ENCODE results near the gene LTBP2.
"Not testable (repeated sequence)": the region's sequence is repeated elsewhere in the genome, so short reads cannot be mapped to it uniquely, and the experiment has no call there.

Gene LTBP2

GRCh38 chr14:74456684-74457564 lies 155.1 kb downstream of the LTBP2 start:
- TF ChIP-seq, protein P1, sequence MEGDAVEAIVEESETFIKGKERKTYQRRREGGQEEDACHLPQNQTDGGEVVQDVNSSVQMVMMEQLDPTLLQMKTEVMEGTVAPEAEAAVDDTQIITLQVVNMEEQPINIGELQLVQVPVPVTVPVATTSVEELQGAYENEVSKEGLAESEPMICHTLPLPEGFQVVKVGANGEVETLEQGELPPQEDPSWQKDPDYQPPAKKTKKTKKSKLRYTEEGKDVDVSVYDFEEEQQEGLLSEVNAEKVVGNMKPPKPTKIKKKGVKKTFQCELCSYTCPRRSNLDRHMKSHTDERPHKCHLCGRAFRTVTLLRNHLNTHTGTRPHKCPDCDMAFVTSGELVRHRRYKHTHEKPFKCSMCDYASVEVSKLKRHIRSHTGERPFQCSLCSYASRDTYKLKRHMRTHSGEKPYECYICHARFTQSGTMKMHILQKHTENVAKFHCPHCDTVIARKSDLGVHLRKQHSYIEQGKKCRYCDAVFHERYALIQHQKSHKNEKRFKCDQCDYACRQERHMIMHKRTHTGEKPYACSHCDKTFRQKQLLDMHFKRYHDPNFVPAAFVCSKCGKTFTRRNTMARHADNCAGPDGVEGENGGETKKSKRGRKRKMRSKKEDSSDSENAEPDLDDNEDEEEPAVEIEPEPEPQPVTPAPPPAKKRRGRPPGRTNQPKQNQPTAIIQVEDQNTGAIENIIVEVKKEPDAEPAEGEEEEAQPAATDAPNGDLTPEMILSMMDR (IDR thresholded peaks at IDR 0.05; ENCODE audit: insufficient read depth, low read length): no peak
- TF ChIP-seq, protein P2, sequence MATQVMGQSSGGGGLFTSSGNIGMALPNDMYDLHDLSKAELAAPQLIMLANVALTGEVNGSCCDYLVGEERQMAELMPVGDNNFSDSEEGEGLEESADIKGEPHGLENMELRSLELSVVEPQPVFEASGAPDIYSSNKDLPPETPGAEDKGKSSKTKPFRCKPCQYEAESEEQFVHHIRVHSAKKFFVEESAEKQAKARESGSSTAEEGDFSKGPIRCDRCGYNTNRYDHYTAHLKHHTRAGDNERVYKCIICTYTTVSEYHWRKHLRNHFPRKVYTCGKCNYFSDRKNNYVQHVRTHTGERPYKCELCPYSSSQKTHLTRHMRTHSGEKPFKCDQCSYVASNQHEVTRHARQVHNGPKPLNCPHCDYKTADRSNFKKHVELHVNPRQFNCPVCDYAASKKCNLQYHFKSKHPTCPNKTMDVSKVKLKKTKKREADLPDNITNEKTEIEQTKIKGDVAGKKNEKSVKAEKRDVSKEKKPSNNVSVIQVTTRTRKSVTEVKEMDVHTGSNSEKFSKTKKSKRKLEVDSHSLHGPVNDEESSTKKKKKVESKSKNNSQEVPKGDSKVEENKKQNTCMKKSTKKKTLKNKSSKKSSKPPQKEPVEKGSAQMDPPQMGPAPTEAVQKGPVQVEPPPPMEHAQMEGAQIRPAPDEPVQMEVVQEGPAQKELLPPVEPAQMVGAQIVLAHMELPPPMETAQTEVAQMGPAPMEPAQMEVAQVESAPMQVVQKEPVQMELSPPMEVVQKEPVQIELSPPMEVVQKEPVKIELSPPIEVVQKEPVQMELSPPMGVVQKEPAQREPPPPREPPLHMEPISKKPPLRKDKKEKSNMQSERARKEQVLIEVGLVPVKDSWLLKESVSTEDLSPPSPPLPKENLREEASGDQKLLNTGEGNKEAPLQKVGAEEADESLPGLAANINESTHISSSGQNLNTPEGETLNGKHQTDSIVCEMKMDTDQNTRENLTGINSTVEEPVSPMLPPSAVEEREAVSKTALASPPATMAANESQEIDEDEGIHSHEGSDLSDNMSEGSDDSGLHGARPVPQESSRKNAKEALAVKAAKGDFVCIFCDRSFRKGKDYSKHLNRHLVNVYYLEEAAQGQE (IDR thresholded peaks at IDR 0.05; ENCODE audit: insufficient replicate concordance, low read depth): no peak
- TF ChIP-seq SPI1 (IDR thresholded peaks at IDR 0.05; ENCODE audit: borderline replicate concordance, low read depth) (no peak), GABPA (IDR thresholded peaks at IDR 0.05; ENCODE audit: low read depth) (no peak), POLR2AphosphoS5 (IDR thresholded peaks at IDR 0.05; ENCODE audit: low read depth) (no peak)
- no peak for DNase-seq (ENCODE audit: low read depth in 1 of 2, low spot score in 1 of 2)
- H3K27ac ChIP-seq (replicated peaks): no peak overlapping the region

GRCh38 chr14:74454397-74454796 lies 157.6 kb downstream of the LTBP2 start:
- H3K4me3 ChIP-seq (replicated peaks; ENCODE audit: insufficient read depth, low read length); H3K27ac ChIP-seq (replicated peaks); H3K27me3 ChIP-seq (ENCODE audit: insufficient read depth, poor library complexity, severe bottlenecking); DNase-seq (ENCODE audit: low read depth in 1 of 2, low spot score in 1 of 2): not testable (repeated sequence)

More at GRCh38 chr14:74456684-74457564, 155.1 kb downstream of the LTBP2 start:
- Histone ChIP-seq H3K27me3 (ENCODE audit: insufficient read depth, poor library complexity, severe bottlenecking) (no peaks in the 10 kb centered on the region), H3K4me3 (replicated peaks; ENCODE audit: insufficient read depth, low read length) (no peak overlapping the region)
